Measurements from ENCODE around the gene VIPR1. TPM values are rescaled to one million over a fixed set of nuclear protein-coding genes. Genes with fewer than 3 reads are reported as not detected.

Gene VIPR1
- polyA plus RNA-seq, 1 of the 3 experiments (the other 2 are of a cell fraction) = not detected

GRCh38 chr3:42478830-42479229 is 23.6 kb upstream of the VIPR1 start (continued):
- TF ChIP-seq MEF2A (IDR thresholded peaks at IDR 0.05; ENCODE audit: borderline replicate concordance, low read depth) = no peak
- no peak for TF ChIP-seq POLR2AphosphoS5 (IDR thresholded peaks at IDR 0.05; ENCODE audit: low read depth, low read length)

- Histone ChIP-seq H4K20me1 (ENCODE audit: insufficient read depth) (no peaks in the 10 kb centered on the region), H3K9me2 (no peaks in the 10 kb centered on the region), H2AFZ (ENCODE audit: low read depth) (no peak overlapping the region), H3K4me1 (ENCODE audit: control insufficient read depth in 1 of 2, insufficient read depth in 2 of 2, low read depth in 1 of 2, low read length in 1 of 2) (no peaks in the 10 kb centered on the region), H3K4me3 (ENCODE audit: low read depth in 2 of 2, low read length in 1 of 2) (no peak overlapping the region), H3K4me2 (no peak overlapping the region), H3K27me3 (ENCODE audit: insufficient read depth) (no peaks in the 10 kb centered on the region), H3K79me2 (ENCODE audit: insufficient read depth) (no peaks in the 10 kb centered on the region), H3F3A (replicated peaks; ENCODE audit: insufficient read depth) (no peaks in the 10 kb centered on the region), H3K9ac (no peak overlapping the region), H3K27ac (ENCODE audit: low read depth in 2 of 2, low read length in 1 of 2) (no peak overlapping the region), H3K9me3 (no peaks in the 10 kb centered on the region), H3K36me3 (replicated peaks in 1 of 2; ENCODE audit: control insufficient read depth in 1 of 2, insufficient read depth in 2 of 2, low read length in 1 of 2) (no peaks in the 10 kb centered on the region)
- no peak for TF ChIP-seq USF2 (IDR thresholded peaks at IDR 0.05; ENCODE audit: borderline replicate concordance, low read depth, low read length)
- TF ChIP-seq CHD2 (IDR thresholded peaks at IDR 0.05; ENCODE audit: low read length, partially characterized antibody) = no peak
- no peak for TF ChIP-seq EP300 (IDR thresholded peaks at IDR 0.05; ENCODE audit: borderline replicate concordance in 1 of 2, low read depth in 1 of 2, low read length in 1 of 2)
- no peak for TF ChIP-seq CTCF (IDR thresholded peaks at IDR 0.05)
- TF ChIP-seq SMC3 (IDR thresholded peaks at IDR 0.05; ENCODE audit: low read depth, low read length) = no peak
- TF ChIP-seq POLR2AphosphoS5 (IDR thresholded peaks at IDR 0.05; ENCODE audit: low read depth, low read length) = no peak
- no peak for TF ChIP-seq YY1 (IDR thresholded peaks at IDR 0.05; ENCODE audit: low read depth)
- TF ChIP-seq MEF2A (IDR thresholded peaks at IDR 0.05; ENCODE audit: borderline replicate concordance, low read depth) = no peak
- no peak for TF ChIP-seq MAX (IDR thresholded peaks at IDR 0.05; ENCODE audit: low read depth)
- TF ChIP-seq FOSL2 (IDR thresholded peaks at IDR 0.05; ENCODE audit: borderline replicate concordance, low read depth) = no peak
- no peak for TF ChIP-seq SIN3A (IDR thresholded peaks at IDR 0.05; ENCODE audit: borderline replicate concordance, low read depth, low read length)
- no peak for TF ChIP-seq TCF12 (IDR thresholded peaks at IDR 0.05)
- TF ChIP-seq PBX3 (IDR thresholded peaks at IDR 0.05) = no peak
- no peak for TF ChIP-seq IRF3 (IDR thresholded peaks at IDR 0.05; ENCODE audit: low read depth, low read length)
- no peak for TF ChIP-seq RCOR1 (IDR thresholded peaks at IDR 0.05; ENCODE audit: low read length)
- TF ChIP-seq GABPA (IDR thresholded peaks at IDR 0.05; ENCODE audit: low read depth) = no peak
- ChIA-PET CTCF (no interaction called here), POLR2A (no interaction called here)
- no peak for DNase-seq
- WGBS (ENCODE audit: low lambda C conversion rate) = 5% methylated on average over 2 of the region's 2 CpGs
Measured at GRCh38 chr3:42486814-42487565, 15.5 kb upstream of the VIPR1 start.

All from SK-N-SH (cell line).